ENCODE measurements around the gene NOTO. TPM values are rescaled to one million over a fixed set of nuclear protein-coding genes. Genes with fewer than 3 reads are reported as not detected.

The NOTO gene
- total and polyA plus RNA-seq, 10 of the 15 experiments (the other 5 are each of a cell fraction or from before 2014, with no cell fraction given), result not detected

- TF ChIP-seq, protein P1, sequence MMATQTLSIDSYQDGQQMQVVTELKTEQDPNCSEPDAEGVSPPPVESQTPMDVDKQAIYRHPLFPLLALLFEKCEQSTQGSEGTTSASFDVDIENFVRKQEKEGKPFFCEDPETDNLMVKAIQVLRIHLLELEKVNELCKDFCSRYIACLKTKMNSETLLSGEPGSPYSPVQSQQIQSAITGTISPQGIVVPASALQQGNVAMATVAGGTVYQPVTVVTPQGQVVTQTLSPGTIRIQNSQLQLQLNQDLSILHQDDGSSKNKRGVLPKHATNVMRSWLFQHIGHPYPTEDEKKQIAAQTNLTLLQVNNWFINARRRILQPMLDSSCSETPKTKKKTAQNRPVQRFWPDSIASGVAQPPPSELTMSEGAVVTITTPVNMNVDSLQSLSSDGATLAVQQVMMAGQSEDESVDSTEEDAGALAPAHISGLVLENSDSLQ (IDR thresholded peaks at IDR 0.05), result peak; percentile 98
- peak; percentile 30; the same call in 1 of the 2 replicates for TF ChIP-seq ZBTB40 (IDR thresholded peaks at IDR 0.05; ENCODE audit: borderline replicate concordance)
- TF ChIP-seq, protein P2, sequence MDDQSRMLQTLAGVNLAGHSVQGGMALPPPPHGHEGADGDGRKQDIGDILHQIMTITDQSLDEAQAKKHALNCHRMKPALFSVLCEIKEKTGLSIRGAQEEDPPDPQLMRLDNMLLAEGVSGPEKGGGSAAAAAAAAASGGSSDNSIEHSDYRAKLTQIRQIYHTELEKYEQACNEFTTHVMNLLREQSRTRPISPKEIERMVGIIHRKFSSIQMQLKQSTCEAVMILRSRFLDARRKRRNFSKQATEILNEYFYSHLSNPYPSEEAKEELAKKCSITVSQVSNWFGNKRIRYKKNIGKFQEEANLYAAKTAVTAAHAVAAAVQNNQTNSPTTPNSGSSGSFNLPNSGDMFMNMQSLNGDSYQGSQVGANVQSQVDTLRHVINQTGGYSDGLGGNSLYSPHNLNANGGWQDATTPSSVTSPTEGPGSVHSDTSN (IDR thresholded peaks at IDR 0.05; ENCODE audit: insufficient replicate concordance, low read depth, low read length), result peak; percentile 96
- TF ChIP-seq, protein P3, sequence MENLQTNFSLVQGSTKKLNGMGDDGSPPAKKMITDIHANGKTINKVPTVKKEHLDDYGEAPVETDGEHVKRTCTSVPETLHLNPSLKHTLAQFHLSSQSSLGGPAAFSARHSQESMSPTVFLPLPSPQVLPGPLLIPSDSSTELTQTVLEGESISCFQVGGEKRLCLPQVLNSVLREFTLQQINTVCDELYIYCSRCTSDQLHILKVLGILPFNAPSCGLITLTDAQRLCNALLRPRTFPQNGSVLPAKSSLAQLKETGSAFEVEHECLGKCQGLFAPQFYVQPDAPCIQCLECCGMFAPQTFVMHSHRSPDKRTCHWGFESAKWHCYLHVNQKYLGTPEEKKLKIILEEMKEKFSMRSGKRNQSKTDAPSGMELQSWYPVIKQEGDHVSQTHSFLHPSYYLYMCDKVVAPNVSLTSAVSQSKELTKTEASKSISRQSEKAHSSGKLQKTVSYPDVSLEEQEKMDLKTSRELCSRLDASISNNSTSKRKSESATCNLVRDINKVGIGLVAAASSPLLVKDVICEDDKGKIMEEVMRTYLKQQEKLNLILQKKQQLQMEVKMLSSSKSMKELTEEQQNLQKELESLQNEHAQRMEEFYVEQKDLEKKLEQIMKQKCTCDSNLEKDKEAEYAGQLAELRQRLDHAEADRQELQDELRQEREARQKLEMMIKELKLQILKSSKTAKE (IDR thresholded peaks at IDR 0.05; ENCODE audit: low read depth, poor library complexity, severe bottlenecking), result no peak
- TF ChIP-seq, protein P4, sequence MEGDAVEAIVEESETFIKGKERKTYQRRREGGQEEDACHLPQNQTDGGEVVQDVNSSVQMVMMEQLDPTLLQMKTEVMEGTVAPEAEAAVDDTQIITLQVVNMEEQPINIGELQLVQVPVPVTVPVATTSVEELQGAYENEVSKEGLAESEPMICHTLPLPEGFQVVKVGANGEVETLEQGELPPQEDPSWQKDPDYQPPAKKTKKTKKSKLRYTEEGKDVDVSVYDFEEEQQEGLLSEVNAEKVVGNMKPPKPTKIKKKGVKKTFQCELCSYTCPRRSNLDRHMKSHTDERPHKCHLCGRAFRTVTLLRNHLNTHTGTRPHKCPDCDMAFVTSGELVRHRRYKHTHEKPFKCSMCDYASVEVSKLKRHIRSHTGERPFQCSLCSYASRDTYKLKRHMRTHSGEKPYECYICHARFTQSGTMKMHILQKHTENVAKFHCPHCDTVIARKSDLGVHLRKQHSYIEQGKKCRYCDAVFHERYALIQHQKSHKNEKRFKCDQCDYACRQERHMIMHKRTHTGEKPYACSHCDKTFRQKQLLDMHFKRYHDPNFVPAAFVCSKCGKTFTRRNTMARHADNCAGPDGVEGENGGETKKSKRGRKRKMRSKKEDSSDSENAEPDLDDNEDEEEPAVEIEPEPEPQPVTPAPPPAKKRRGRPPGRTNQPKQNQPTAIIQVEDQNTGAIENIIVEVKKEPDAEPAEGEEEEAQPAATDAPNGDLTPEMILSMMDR (IDR thresholded peaks at IDR 0.05 in 2 of 3, conservative IDR thresholded peaks at IDR 0.05 in 1 of 3; ENCODE audit: control insufficient read depth in 2 of 3, extremely low read depth in 1 of 3, insufficient read depth in 1 of 3, low read depth in 3 of 3, low read length in 3 of 3), result no peak
- no peak for TF ChIP-seq ZNF274 (IDR thresholded peaks at IDR 0.05; ENCODE audit: insufficient read depth, insufficient read length)
- TF ChIP-seq MYC (IDR thresholded peaks at IDR 0.05; ENCODE audit: insufficient read depth, insufficient read length, insufficient replicate concordance, low read length, severe bottlenecking), result no peak
- no peak for TF ChIP-seq BRCA1 (IDR thresholded peaks at IDR 0.05; ENCODE audit: low read depth, low read length)
- TF ChIP-seq ZNF687 (IDR thresholded peaks at IDR 0.05), result no peak
- peak; percentile 30; the same call in 1 of the 2 replicates for TF ChIP-seq PAX5 (IDR thresholded peaks at IDR 0.05; ENCODE audit: borderline replicate concordance, low read depth, low read length)
- no peak for TF ChIP-seq SMARCA5 (IDR thresholded peaks at IDR 0.05)
- no peak for TF ChIP-seq SMAD5 (IDR thresholded peaks at IDR 0.05; ENCODE audit: low read depth)
- TF ChIP-seq MTA2 (IDR thresholded peaks at IDR 0.05; ENCODE audit: low read depth), result no peak
These were observed 31.0 kb downstream of the NOTO start, which contains the start of gene PRADC1 (continued) for GRCh38 chr2:73233154-73233931.

Data from GM12878 (cell line).